ENCODE results near the gene MAPKAP1.

GRCh38 chr9:125589287-125589686 is 117.7 kb downstream of the MAPKAP1 start:
- TF ChIP-seq, protein P1, sequence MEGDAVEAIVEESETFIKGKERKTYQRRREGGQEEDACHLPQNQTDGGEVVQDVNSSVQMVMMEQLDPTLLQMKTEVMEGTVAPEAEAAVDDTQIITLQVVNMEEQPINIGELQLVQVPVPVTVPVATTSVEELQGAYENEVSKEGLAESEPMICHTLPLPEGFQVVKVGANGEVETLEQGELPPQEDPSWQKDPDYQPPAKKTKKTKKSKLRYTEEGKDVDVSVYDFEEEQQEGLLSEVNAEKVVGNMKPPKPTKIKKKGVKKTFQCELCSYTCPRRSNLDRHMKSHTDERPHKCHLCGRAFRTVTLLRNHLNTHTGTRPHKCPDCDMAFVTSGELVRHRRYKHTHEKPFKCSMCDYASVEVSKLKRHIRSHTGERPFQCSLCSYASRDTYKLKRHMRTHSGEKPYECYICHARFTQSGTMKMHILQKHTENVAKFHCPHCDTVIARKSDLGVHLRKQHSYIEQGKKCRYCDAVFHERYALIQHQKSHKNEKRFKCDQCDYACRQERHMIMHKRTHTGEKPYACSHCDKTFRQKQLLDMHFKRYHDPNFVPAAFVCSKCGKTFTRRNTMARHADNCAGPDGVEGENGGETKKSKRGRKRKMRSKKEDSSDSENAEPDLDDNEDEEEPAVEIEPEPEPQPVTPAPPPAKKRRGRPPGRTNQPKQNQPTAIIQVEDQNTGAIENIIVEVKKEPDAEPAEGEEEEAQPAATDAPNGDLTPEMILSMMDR (IDR thresholded peaks at IDR 0.05): no peak
- TF ChIP-seq EZH2 (IDR thresholded peaks at IDR 0.05): no peak
